ENCODE measurements around the gene TMEM97. TPM values are rescaled to one million over a fixed set of nuclear protein-coding genes. Genes with fewer than 3 reads are reported as not detected.
"Not testable (repeated sequence)": the region's sequence is repeated elsewhere in the genome, so short reads cannot be mapped to it uniquely, and the experiment has no call there.

TMEM97 gene
- total and polyA plus RNA-seq, 8 donors: 27.0 to 69.3 (median 45.0) TPM

GRCh38 chr17:28335959-28336871 is 17.2 kb downstream of the TMEM97 start:
- TF ChIP-seq, protein P1, sequence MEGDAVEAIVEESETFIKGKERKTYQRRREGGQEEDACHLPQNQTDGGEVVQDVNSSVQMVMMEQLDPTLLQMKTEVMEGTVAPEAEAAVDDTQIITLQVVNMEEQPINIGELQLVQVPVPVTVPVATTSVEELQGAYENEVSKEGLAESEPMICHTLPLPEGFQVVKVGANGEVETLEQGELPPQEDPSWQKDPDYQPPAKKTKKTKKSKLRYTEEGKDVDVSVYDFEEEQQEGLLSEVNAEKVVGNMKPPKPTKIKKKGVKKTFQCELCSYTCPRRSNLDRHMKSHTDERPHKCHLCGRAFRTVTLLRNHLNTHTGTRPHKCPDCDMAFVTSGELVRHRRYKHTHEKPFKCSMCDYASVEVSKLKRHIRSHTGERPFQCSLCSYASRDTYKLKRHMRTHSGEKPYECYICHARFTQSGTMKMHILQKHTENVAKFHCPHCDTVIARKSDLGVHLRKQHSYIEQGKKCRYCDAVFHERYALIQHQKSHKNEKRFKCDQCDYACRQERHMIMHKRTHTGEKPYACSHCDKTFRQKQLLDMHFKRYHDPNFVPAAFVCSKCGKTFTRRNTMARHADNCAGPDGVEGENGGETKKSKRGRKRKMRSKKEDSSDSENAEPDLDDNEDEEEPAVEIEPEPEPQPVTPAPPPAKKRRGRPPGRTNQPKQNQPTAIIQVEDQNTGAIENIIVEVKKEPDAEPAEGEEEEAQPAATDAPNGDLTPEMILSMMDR (IDR thresholded peaks at IDR 0.05): no peak
- intact Hi-C loops (cut with DNase I): no loop called here
- Histone ChIP-seq H3K9me3 (no peaks in the 10 kb centered on the region), H3K4me3 (peak overlapping the region; percentile 89 to 97), H3K27ac (peak overlapping the region; percentile 97), H3K4me1 (peaks cover 24 to 67% of the 10 kb centered on the region in 2 donors), H3K27me3 (no peaks in the 10 kb centered on the region), H3K36me3 (peaks cover 0 to 30% of the 10 kb centered on the region in 2 donors)
- DNase-seq (peak in 3 of 4 donors; percentile 53 to 78 (median 64)), ATAC-seq (peak; percentile 50)

DNA sequence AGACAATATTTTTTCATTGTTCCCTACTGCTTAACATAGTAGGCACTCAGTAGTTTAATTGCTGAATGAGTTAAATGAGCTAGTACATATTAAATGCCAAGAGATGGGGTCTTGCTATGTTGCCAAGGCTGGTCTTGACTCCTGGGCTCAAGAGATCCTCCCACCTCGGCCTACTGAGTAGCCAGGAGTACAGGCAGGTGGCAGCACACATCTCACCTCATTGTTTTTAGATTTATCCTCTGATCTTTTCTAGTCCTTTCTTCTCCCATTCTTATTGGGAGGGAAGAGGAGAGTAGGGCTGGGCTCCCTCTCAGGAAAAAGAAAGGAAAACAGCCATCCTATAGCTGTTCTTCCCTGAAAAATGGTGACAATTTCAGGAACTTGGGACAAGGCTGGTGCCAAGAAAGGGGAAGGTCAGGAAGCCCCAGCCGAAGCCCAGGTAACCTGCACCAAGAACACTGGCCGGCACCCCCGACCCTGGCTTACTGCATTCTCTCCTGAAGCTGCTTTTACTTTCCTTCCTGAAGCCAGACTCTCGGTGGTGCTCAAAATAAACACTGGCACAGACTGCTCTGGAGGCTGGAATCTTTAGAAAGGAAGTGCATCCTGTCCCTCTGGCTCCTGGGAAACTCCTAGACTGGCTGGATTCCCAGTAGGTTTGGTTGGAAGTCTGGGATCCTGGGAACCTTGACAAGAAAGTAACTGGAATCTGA is 19.2 kb downstream of the TMEM97 start:
- TF ChIP-seq, protein P1 (IDR thresholded peaks at IDR 0.05): no peak
- intact Hi-C loops (cut with DNase I): no loop called here
- Histone ChIP-seq H3K4me1 (peaks cover 24 to 64% of the 10 kb centered on the region in 2 donors), H3K36me3 (peaks cover 0 to 40% of the 10 kb centered on the region in 2 donors), H3K27ac (peak overlapping the region; percentile 54 to 97), H3K27me3 (no peaks in the 10 kb centered on the region), H3K9me3 (no peaks in the 10 kb centered on the region), H3K4me3 (peak overlapping the region in 1 of 2 donors; percentile 6)
- ATAC-seq (no peak), DNase-seq (no peak)

DNA sequence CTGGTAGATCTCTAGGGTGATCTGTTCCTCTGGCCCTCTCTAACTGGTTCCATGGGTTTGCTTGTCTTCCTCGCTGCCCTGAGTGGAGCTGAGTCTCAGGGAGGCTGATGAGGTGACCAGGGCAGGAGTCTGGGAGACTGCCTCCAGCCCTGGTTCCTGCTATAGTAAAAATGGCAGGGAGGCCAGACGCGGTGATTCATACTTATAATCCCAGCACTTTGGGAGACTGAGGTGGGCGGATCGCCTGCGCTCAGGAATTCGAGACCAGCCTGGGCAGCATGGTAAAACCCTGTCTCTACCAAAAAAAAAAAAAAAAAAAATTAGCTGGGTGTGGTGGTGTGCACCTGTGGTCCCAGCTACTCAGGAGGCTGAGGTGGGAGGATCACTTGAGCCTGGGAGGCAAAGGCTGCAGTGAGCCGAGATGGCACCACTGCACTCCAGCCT is 19.8 kb downstream of the TMEM97 start:
- intact Hi-C loops (cut with DNase I); H3K4me3 ChIP-seq; H3K9me3 ChIP-seq; DNase-seq; H3K27me3 ChIP-seq; ATAC-seq: not testable (repeated sequence)
- H3K4me1 ChIP-seq: peaks cover 23 to 59% of the 10 kb centered on the region in 2 donors
- H3K27ac ChIP-seq: peak overlapping the region; percentile 54 to 97
- peaks cover 0 to 46% of the 10 kb centered on the region in 2 donors for H3K36me3 ChIP-seq

- no peak for DNase-seq
- H3K27me3 ChIP-seq: no peaks in the 10 kb centered on the region
- ATAC-seq: no peak
- H3K4me1 ChIP-seq: peaks cover 17 to 52% of the 10 kb centered on the region in 2 donors
- H3K4me3 ChIP-seq: no peak overlapping the region
- TF ChIP-seq, protein P1 (IDR thresholded peaks at IDR 0.05): no peak
- no peaks in the 10 kb centered on the region for H3K9me3 ChIP-seq
- intact Hi-C loops (cut with DNase I): no loop called here
- peak overlapping the region in 1 of 2 donors; percentile 97 for H3K27ac ChIP-seq
- peaks cover 0 to 52% of the 10 kb centered on the region in 2 donors for H3K36me3 ChIP-seq
Measured at GRCh38 chr17:28339431-28339830, 20.4 kb downstream of the TMEM97 start.

GRCh38 chr17:28340374-28340773 is 21.4 kb downstream of the TMEM97 start:
- Histone ChIP-seq H3K9me3 (no peaks in the 10 kb centered on the region), H3K36me3 (peaks cover 0 to 62% of the 10 kb centered on the region in 2 donors), H3K27me3 (no peaks in the 10 kb centered on the region), H3K4me1 (peaks cover 14 to 52% of the 10 kb centered on the region in 2 donors), H3K27ac (no peak overlapping the region), H3K4me3 (no peak overlapping the region)
- TF ChIP-seq, protein P1 (IDR thresholded peaks at IDR 0.05): no peak
- DNase-seq: no peak
- intact Hi-C loops (cut with DNase I): no loop called here
- no peak for ATAC-seq

Data from left lung (tissue), 10 donors.